ENCODE data around the gene GPSM3. TPM values are rescaled to one million over a fixed set of nuclear protein-coding genes. Genes with fewer than 3 reads are reported as not detected.

The GPSM3 gene
- total and polyA plus RNA-seq, 2 of the 13 experiments (the other 11 are each of a cell fraction or from before 2014, with no cell fraction given) = 0.18 to 6.2 TPM

DNA sequence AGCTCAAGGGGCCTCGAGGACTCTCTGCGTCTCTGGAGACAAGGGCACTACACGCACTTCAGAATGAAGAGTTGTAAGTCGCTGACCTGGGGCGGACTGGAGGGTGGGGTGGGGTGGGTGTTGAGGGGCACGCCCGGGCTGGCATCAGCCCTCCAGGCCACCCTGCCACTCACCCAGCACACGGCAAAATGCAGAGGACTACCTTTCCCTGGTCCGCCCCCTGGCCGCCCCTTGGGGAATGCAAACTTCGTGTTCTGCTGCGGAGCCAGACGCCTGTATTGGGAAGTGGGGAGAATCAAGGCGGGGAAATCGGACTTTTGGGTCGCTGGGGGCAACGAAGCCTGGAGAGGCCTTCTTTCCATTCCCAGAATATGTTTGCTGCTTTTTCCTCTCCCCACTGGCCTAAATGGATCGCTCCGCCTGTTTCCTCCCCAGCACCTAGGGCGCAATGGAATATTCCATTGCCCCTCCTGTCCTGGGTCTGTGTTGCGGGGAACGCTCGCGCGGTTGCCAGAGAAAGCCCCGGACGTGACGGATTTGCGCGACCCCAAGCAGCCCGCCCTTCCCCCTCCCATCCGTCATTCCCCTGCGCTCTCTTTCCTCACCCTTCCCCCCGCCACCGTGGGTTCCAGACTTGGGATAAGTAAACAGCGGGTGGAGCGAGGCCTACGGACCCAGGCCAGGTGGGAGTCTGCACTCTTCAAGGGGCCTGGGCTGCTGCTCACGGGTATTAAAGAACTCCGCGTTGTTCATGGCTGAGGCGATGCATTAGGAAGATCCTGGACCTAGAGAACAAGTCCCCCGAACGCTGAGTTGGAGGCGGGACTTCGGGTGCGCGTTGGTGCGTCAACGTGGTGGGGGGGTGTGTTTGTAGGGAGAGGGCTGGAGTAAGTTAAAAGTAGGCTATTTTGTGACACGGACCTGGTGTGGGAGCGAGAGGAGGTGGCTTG is 38.6 kb downstream of the GPSM3 start, which contains the start of gene PPT2 (continued):
- peak; percentile 88; the same call in 1 of the 2 replicates for TF ChIP-seq ZSCAN29 (CRISPR knock-in tag; conservative IDR thresholded peaks at IDR 0.05)
- peak; percentile 72; the same call in 1 of the 2 replicates for TF ChIP-seq JUN (CRISPR knock-in tag; IDR thresholded peaks at IDR 0.05)
- TF ChIP-seq TSC22D2 (CRISPR knock-in tag; IDR thresholded peaks at IDR 0.05; ENCODE audit: borderline replicate concordance) = 0 out of 2 replicates have a peak, but pooled peaks have one; percentile 18
- TF ChIP-seq, protein P1, sequence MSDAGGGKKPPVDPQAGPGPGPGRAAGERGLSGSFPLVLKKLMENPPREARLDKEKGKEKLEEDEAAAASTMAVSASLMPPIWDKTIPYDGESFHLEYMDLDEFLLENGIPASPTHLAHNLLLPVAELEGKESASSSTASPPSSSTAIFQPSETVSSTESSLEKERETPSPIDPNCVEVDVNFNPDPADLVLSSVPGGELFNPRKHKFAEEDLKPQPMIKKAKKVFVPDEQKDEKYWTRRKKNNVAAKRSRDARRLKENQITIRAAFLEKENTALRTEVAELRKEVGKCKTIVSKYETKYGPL (CRISPR knock-in tag; IDR thresholded peaks at IDR 0.05) = no peak
- TF ChIP-seq ZNF556 (CRISPR knock-in tag; IDR thresholded peaks at IDR 0.05; ENCODE audit: borderline replicate concordance) = peak; percentile 80; the same call in 1 of the 2 replicates
- TF ChIP-seq, protein P2, sequence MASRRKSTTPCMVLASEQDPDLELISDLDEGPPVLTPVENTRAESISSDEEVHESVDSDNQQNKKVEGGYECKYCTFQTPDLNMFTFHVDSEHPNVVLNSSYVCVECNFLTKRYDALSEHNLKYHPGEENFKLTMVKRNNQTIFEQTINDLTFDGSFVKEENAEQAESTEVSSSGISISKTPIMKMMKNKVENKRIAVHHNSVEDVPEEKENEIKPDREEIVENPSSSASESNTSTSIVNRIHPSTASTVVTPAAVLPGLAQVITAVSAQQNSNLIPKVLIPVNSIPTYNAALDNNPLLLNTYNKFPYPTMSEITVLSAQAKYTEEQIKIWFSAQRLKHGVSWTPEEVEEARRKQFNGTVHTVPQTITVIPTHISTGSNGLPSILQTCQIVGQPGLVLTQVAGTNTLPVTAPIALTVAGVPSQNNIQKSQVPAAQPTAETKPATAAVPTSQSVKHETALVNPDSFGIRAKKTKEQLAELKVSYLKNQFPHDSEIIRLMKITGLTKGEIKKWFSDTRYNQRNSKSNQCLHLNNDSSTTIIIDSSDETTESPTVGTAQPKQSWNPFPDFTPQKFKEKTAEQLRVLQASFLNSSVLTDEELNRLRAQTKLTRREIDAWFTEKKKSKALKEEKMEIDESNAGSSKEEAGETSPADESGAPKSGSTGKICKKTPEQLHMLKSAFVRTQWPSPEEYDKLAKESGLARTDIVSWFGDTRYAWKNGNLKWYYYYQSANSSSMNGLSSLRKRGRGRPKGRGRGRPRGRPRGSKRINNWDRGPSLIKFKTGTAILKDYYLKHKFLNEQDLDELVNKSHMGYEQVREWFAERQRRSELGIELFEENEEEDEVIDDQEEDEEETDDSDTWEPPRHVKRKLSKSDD (CRISPR knock-in tag; IDR thresholded peaks at IDR 0.05; ENCODE audit: low read depth) = peak; percentile 67; the same call in 1 of the 2 replicates
- 0 out of 2 replicates have a peak, but pooled peaks have one; percentile 46 for TF ChIP-seq ZNF337 (CRISPR knock-in tag; IDR thresholded peaks at IDR 0.05; ENCODE audit: borderline replicate concordance, low read depth)
- TF ChIP-seq MIER3 (CRISPR knock-in tag; IDR thresholded peaks at IDR 0.05; ENCODE audit: borderline replicate concordance) = peak; percentile 54; the same call in 1 of the 2 replicates
- TF ChIP-seq TOPORS (CRISPR knock-in tag; IDR thresholded peaks at IDR 0.05) = peak; percentile 71; the same call in 1 of the 2 replicates
- peak; percentile 83; the same call in 1 of the 2 replicates for TF ChIP-seq ZNF557 (CRISPR knock-in tag; IDR thresholded peaks at IDR 0.05)
- TF ChIP-seq KLF9 (CRISPR knock-in tag; IDR thresholded peaks at IDR 0.05; ENCODE audit: low read depth) = no peak; the same call in 1 of the 2 replicates
- TF ChIP-seq, protein P3, sequence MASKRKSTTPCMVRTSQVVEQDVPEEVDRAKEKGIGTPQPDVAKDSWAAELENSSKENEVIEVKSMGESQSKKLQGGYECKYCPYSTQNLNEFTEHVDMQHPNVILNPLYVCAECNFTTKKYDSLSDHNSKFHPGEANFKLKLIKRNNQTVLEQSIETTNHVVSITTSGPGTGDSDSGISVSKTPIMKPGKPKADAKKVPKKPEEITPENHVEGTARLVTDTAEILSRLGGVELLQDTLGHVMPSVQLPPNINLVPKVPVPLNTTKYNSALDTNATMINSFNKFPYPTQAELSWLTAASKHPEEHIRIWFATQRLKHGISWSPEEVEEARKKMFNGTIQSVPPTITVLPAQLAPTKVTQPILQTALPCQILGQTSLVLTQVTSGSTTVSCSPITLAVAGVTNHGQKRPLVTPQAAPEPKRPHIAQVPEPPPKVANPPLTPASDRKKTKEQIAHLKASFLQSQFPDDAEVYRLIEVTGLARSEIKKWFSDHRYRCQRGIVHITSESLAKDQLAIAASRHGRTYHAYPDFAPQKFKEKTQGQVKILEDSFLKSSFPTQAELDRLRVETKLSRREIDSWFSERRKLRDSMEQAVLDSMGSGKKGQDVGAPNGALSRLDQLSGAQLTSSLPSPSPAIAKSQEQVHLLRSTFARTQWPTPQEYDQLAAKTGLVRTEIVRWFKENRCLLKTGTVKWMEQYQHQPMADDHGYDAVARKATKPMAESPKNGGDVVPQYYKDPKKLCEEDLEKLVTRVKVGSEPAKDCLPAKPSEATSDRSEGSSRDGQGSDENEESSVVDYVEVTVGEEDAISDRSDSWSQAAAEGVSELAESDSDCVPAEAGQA (IDR thresholded peaks at IDR 0.05; ENCODE audit: low read depth) = peak; percentile 84
- TF ChIP-seq, protein P3 (CRISPR knock-in tag; IDR thresholded peaks at IDR 0.05; ENCODE audit: borderline replicate concordance) = 0 out of 2 replicates have a peak, but pooled peaks have one; percentile 48
- peak; percentile 48; the same call in 1 of the 2 replicates for TF ChIP-seq NKX3-1 (CRISPR knock-in tag; IDR thresholded peaks at IDR 0.05)
- TF ChIP-seq KDM2A (CRISPR knock-in tag; IDR thresholded peaks at IDR 0.05; ENCODE audit: borderline replicate concordance, low read depth) = peak; percentile 58; the same call in 1 of the 2 replicates
- TF ChIP-seq, protein P4, sequence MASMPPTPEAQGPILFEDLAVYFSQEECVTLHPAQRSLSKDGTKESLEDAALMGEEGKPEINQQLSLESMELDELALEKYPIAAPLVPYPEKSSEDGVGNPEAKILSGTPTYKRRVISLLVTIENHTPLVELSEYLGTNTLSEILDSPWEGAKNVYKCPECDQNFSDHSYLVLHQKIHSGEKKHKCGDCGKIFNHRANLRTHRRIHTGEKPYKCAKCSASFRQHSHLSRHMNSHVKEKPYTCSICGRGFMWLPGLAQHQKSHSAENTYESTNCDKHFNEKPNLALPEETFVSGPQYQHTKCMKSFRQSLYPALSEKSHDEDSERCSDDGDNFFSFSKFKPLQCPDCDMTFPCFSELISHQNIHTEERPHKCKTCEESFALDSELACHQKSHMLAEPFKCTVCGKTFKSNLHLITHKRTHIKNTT (CRISPR knock-in tag; IDR thresholded peaks at IDR 0.05) = peak; percentile 67; the same call in 1 of the 2 replicates
